AG09309 (cell line): Measurements from ENCODE around the gene SMIM21.
A peak's percentile ranks its signal among the peaks of the same experiment; 100 is the strongest.

ENCODE experiments used
- DNase-seq: peaks from one replicate; pipeline ENCODE4 v3.0.0-alpha.2; 2010; ENCODE audit warnings: low read depth
- H3K4me3 ChIP-seq: 2 replicates; pipeline ENCODE4 v1.5.1; 2011; ENCODE audit warnings: mild to moderate bottlenecking, low read depth, low read length, moderate library complexity; ENCODE audit not compliant: control insufficient read depth
- CTCF ChIP-seq: IDR thresholded peaks from 2 replicates; pipeline ENCODE4 v1.5.1; 2011; ENCODE audit warnings: mild to moderate bottlenecking, low read depth, low read length, inconsistent platforms; ENCODE audit not compliant: insufficient read depth, control insufficient read depth; ENCODE audit errors: missing control alignments

Gene SMIM21

GRCh38 chr18:75467851-75468250, 40.3 kb upstream of the SMIM21 start:
- H3K4me3 ChIP-seq = no peak overlapping the region
- TF ChIP-seq CTCF = no peak
- no peak for DNase-seq

GRCh38 chr18:75467281-75467795, 39.8 kb upstream of the SMIM21 start:
- H3K4me3 ChIP-seq = no peak overlapping the region
- DNase-seq = no peak
- TF ChIP-seq CTCF = no peak

GRCh38 chr18:75464356-75464755, 36.9 kb upstream of the SMIM21 start:
- DNase-seq = no peak
- H3K4me3 ChIP-seq = no peak overlapping the region
- no peak for TF ChIP-seq CTCF

DNA sequence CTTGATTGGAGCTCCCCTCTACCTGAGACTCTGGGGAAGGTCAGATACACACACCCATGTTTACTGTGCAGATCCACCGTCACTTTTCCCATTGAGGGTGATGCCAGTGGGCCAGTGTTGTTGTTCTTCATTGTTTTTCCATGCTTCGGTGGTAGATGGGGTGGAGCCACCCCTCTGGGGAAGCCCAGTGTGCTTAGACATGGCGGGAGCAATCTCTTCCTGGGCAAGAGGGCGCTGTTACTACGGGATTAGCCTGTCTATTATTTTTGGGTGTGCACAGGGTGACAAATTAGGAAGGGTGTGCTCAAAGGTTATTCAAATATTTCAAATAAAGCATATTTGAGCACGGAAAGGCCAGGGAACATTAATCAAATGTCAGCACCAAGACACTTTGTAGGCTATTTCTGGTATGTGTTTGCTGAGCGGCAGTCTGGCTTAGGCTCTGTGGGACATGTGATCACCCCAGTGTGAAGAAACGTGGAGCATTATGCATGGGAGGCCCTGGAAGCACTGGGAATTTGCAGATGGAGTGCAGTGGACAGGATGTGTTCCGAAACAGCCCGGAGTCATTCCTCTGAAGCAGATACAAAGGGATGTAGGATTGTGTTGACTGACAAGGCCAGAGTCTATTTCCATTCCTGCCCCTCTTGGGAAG, 34.8 kb upstream of the SMIM21 start:
- no peak for DNase-seq
- no peak overlapping the region for H3K4me3 ChIP-seq
- TF ChIP-seq CTCF = no peak

DNA sequence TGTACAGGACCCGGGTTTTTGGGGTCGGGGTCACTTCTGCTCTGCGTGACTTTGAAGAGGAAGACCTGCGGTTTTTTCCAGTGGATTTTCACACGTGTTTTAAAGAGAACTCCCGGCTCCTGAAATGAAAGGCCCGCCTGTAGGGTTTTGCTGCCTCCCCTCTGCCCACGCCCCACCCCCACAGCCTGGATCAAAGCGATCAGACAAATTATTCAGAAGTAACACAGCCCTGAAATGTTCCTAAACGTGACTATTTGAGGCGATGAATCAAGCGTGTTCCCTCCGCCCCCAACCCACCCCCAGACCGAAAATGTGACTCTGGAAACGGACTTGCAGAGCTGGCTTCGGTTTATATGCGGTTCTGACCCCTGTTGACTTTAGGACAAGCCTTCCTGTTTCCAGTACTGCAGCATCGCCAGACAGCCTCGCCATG, 28.7 kb upstream of the SMIM21 start:
- no peak for TF ChIP-seq CTCF
- H3K4me3 ChIP-seq = peak overlapping the region; percentile 42
- no peak for DNase-seq

DNA sequence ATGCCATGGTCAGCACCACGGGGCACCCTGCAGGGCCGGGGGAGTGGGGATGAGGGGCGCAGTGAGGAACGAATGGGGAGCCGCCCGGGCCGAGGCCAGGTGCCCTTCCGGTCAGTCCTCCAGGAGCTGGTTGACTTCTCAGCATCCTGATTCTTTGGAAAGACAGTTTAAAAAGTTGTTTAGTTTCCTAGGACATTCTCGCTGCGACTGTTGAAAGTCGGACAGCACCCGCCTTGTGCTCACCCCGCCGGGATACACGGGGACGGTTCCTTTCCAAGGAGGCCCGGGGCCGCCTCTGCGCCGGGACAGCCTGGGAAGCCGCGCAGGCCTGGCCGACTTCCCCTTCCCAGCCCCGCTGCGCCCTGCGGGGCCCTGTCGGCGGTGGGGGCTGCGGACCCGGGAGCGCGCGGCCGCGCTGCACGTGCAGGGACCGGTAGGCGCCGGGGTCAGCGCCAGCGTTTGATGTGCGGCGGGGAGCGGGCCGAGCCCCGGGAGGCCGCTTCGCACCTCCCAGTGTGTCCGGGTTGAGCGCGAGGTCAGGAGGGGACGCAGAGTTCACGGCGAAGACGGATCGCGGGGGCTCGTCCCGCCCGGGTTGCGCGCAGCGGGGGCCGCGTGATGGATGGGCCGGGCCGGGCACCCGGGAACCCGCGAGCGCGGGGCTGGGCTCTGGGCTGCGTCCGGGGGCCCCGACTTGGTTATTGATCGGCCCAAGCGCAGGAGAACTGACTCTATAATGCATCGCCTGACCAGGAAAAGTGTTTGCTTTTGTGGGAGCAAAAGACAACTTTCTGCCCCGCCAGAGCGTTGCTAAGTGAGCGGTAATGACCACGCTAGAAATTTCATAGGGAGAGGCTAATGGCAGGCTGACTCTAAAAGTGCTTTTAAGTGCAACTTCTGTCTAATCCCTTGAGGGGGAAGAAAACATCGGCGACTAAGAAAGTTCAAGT, 28.0 kb upstream of the SMIM21 start:
- DNase-seq = no peak

More for the DNA sequence above, 28.0 kb upstream of the SMIM21 start:
- H3K4me3 ChIP-seq = peak overlapping the region; percentile 42
- TF ChIP-seq CTCF = no peak
